ENCODE measurements around the gene GRB10.

GRCh38 chr7:50775836-50776235, 6.9 kb downstream of the GRB10 start:
- TF ChIP-seq, protein P1, sequence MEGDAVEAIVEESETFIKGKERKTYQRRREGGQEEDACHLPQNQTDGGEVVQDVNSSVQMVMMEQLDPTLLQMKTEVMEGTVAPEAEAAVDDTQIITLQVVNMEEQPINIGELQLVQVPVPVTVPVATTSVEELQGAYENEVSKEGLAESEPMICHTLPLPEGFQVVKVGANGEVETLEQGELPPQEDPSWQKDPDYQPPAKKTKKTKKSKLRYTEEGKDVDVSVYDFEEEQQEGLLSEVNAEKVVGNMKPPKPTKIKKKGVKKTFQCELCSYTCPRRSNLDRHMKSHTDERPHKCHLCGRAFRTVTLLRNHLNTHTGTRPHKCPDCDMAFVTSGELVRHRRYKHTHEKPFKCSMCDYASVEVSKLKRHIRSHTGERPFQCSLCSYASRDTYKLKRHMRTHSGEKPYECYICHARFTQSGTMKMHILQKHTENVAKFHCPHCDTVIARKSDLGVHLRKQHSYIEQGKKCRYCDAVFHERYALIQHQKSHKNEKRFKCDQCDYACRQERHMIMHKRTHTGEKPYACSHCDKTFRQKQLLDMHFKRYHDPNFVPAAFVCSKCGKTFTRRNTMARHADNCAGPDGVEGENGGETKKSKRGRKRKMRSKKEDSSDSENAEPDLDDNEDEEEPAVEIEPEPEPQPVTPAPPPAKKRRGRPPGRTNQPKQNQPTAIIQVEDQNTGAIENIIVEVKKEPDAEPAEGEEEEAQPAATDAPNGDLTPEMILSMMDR (IDR thresholded peaks at IDR 0.05), result no peak
- TF ChIP-seq EZH2 (IDR thresholded peaks at IDR 0.05) (no peak), EZH2phosphoT487 (IDR thresholded peaks at IDR 0.05) (no peak)

Data from neural progenitor cell (in vitro differentiated cells).